Lower leg skin (tissue), 4 donors: ENCODE measurements around the gene CHTF18. TPM values are rescaled to one million over a fixed set of nuclear protein-coding genes. Genes with fewer than 3 reads are reported as not detected.

Experiments used
- DNase-seq, 2 donors: peaks; one replicate each; pipeline ENCODE4 v3.0.0-alpha.2; 2019; ENCODE audit warnings: low spot score in 2 of 2
- H3K4me3 ChIP-seq: fragments of 200-600 bp; sonication (generic); 2 replicates; pipeline ENCODE4 v1.5.1; 2017; ENCODE audit warnings: mild to moderate bottlenecking, low read depth; ENCODE audit not compliant: poor library complexity, severe bottlenecking
- POLR2A ChIP-seq, 2 donors: fragments of 450-650 bp; IDR thresholded peaks; one replicate each; pipeline ENCODE4 v1.6.1; 2016 to 2017; ENCODE audit warnings: antibody characterized with exemption in 2 of 2, mild to moderate bottlenecking in 1 of 2, moderate library complexity in 1 of 2
- WGBS, 2 donors: methylation state at CpG; one replicate each; pipeline ENCODE4 v1.1.5; 2018; 5-methylcytosine and 5-hydroxymethylcytosine counted together
- intact Hi-C: fragments of 100-400 bp; cut with DNase I; formaldehyde crosslinking; loops from one replicate; pipeline ENCODE4 v1.15.0; 2023; ENCODE audit warnings: low total_unique reads
- microRNA counts, 2 donors: library from miRNA; unstranded; fragments of <30 nt; microRNA quantifications; one replicate each; lab custom pipeline; 2016
- microRNA-seq, 2 donors: library from miRNA; unstranded; fragments of <30 nt; microRNA quantifications; one replicate each; pipeline ENCODE4, GENCODE V29; 2016; ENCODE audit warnings: borderline replicate concordance in 2 of 2, borderline number of aligned reads in 1 of 2
- total RNA-seq, 4 donors: library from RNA; depleted of rRNA; stranded (reverse); fragments of >200 nt; gene quantifications; one replicate each; pipeline ENCODE4 v1.1.0, GENCODE V29; 2016
- TF ChIP-seq, protein P1 (sequence below), 3 donors: fragments of 450-650 bp; IDR thresholded peaks; one replicate each; pipeline ENCODE4 v1.5.1; 2016; ENCODE audit warnings: antibody characterized with exemption in 3 of 3, mild to moderate bottlenecking in 3 of 3, moderate library complexity in 2 of 3

CHTF18 gene
- total RNA-seq, 4 donors from 2014 or later: 4.6 to 23.4 (median 12.2) TPM

DNA sequence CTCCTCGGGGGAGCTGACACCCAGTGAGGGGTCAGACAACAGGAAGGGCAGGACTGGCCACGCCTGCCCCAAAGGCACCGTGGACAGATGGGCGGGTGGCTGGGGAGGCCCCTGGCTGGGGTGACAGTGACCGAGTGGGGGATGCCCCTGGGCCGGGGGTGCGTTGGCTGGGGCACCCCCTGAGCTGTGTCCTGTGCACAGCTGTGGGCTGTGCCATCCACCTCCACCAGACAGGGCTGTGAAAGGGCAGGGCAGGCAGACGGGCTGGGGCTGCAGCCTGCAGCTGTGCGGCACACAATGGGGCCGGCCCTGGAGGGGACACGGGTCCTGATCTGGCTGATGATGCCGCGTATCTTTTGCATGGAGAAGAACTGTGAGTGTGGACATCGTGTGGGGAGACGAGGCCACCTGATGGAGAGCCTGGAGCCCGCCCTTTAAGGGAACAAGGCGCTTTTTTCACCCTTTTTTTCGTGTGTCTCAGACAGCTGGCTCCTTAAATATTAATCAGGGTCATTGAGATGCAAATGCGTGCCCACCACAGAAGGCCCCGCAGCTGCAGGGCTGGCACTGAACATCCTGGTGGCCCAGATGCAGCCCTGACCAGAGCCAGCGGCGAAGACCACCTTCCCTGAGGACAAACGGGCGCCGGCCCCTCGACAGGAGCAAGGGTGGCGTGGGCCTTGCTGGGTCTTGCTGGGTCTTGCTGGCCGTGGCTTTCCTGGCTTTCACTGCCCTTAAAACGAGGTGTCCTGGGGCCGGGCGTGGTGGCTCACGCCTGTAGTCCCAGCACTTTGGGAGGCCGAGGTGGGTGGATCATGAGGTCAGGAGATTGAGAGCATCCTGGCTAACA lies 54.5 kb downstream of the CHTF18 start:
- DNase-seq: no peak
- 81 to 83% methylated on average over 32 to 33 of the region's 33 CpGs for WGBS, 2 donors
- TF ChIP-seq POLR2A (IDR thresholded peaks at IDR 0.05): no peak
- TF ChIP-seq, protein P1, sequence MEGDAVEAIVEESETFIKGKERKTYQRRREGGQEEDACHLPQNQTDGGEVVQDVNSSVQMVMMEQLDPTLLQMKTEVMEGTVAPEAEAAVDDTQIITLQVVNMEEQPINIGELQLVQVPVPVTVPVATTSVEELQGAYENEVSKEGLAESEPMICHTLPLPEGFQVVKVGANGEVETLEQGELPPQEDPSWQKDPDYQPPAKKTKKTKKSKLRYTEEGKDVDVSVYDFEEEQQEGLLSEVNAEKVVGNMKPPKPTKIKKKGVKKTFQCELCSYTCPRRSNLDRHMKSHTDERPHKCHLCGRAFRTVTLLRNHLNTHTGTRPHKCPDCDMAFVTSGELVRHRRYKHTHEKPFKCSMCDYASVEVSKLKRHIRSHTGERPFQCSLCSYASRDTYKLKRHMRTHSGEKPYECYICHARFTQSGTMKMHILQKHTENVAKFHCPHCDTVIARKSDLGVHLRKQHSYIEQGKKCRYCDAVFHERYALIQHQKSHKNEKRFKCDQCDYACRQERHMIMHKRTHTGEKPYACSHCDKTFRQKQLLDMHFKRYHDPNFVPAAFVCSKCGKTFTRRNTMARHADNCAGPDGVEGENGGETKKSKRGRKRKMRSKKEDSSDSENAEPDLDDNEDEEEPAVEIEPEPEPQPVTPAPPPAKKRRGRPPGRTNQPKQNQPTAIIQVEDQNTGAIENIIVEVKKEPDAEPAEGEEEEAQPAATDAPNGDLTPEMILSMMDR (IDR thresholded peaks at IDR 0.05): no peak
- intact Hi-C loops: no loop called here
- H3K4me3 ChIP-seq: no peak overlapping the region

DNA sequence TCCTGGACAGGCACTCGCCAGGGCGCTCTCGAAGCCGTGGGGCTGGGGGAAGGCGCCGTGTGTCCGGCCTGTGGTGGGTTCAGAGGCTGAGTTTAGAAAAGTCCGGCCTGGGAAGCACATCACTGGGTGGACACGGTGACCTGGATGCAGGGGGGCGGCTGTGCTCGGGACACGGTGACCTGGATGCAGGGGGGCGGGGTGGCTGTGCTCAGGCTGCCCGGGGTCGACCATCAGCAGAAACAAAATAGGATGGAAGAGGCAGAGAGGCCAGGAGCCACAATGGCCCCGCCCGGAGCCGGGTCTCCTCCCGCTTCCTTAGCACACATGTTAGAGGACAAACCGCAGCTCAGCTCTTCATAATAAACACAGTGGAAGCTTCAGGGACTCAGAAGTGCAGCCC lies 55.4 kb downstream of the CHTF18 start:
- 86 to 91% methylated on average over 20 of the region's 20 CpGs for WGBS, 2 donors
- intact Hi-C loops: no loop called here
- DNase-seq: no peak
- no peak for TF ChIP-seq POLR2A (IDR thresholded peaks at IDR 0.05)
- TF ChIP-seq, protein P1 (IDR thresholded peaks at IDR 0.05): no peak
- H3K4me3 ChIP-seq: no peak overlapping the region

DNA sequence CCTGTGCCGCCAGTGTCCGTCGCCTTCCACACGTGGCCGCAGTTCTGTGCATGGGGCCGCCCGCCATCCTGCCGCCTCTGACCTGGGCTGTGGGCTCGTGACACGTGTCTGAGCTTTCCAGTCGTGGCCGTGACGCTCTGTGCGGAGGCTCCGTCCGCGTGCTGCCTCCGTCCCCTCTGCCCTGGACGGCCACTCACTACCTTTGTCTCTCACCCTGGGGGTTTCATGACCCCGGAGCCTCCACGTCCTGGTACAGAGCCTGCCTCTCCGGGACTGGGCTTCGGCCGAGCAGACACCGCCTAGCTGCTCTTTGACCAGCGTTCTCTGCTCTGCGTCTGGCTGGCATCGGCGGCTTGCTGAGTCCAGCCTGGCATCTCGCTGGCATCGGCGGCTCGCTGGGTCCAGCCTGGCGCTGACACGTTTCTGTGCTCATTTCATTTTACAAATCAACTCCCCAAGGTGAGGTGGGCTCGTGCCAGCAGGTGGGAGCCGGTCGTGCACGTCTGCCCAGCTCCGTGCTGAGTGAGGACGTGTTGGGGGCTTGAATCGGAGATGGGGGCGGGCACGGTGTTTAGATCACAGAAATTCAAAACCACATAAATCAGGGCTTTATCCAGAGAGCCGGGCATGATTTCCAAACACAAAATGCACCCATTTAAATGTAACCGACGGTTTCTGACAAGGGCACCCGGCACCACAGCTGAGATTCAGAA lies 56.4 kb downstream of the CHTF18 start:
- TF ChIP-seq, protein P1 (IDR thresholded peaks at IDR 0.05): no peak
- no peak for TF ChIP-seq POLR2A (IDR thresholded peaks at IDR 0.05)
- WGBS, 2 donors: 90 to 91% methylated on average over 45 to 48 of the region's 48 CpGs
- intact Hi-C loops: no loop called here
- DNase-seq: no peak
- H3K4me3 ChIP-seq: no peak overlapping the region

DNA sequence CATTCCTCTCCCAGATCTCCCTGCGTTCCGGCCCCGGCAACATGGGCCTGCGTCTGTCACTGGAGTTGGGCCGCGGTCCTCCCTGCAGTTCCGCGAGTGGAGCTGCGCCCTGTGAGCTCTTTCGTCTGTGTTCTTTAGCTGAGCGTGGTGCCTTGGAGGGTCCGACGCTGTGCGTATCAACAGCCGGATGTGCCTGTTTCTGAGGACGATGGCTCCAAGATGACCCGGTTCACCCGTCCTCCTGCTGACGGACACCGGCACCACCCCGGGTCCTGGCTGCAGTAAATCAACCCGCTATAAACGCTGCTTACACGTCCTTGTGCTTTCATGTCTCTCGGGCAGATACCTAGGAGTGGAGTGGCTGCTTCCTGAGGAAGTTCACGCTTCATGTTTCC lies 56.9 kb downstream of the CHTF18 start:
- no peak for TF ChIP-seq POLR2A (IDR thresholded peaks at IDR 0.05)
- TF ChIP-seq, protein P1 (IDR thresholded peaks at IDR 0.05): no peak
- no peak overlapping the region for H3K4me3 ChIP-seq
- no peak for DNase-seq
- intact Hi-C loops: no loop called here
- 63 to 65% methylated on average over 26 of the region's 26 CpGs for WGBS, 2 donors

DNA sequence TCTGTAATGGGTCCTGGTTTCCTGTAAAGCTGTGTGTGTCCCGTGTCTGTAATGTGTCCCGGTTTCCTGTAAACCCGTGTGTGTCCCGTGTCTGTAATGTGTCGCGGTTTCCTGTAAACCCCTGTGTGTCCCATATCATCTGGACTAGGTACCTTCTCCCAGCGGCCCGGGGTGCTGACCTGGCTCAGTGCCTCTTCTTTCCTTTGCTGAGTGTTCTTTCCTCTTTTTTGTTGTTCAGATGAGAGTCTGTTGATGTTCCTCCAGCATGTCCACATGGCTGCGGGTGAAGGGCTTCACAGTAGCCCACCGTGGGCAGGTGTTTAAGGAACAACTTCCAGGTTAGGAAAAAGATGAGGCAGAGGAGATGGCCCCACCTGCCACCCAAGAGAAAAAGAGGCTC lies 58.7 kb downstream of the CHTF18 start:
- DNase-seq: no peak
- intact Hi-C loops: no loop called here
- 86 to 97% methylated on average over 10 of the region's 10 CpGs for WGBS, 2 donors
- no peak for TF ChIP-seq POLR2A (IDR thresholded peaks at IDR 0.05)
- no peak overlapping the region for H3K4me3 ChIP-seq

MicroRNAs within 50 kb of the gene (microRNA counts, 767-probe panel; counts per million panel counts)
- 0 to 358 counts per million in 2 donors for microRNA hsa-miR-662 (lab: Ali Mortazavi, UCI)

Small RNA genes within 50 kb of the gene (microRNA-seq; reads per million reads assigned to microRNA genes)
- gene MIR662: 0 reads per million in 2 donors

Other genes with a start within 250 kb of the CHTF18 start
- not detected for gene PRR35, start 228.2 kb upstream of the CHTF18 start, total RNA-seq
- gene NHLRC4, start 221.6 kb upstream of the CHTF18 start, total RNA-seq: 1 to 10 TPM in 1 of 4 donors, under 1 TPM in 3; 0.49 to 1.0 (median 0.57) TPM
- 10 to 100 TPM; 33.2 to 46.1 (median 43.5) TPM for gene PIGQ, start 218.7 kb upstream of the CHTF18 start, total RNA-seq
- gene RAB40C, start 198.6 kb upstream of the CHTF18 start, total RNA-seq: 100 to 1,000 TPM; 103 to 161 (median 122) TPM
- 1 to 10 TPM; 1.3 to 5.0 (median 2.8) TPM for gene WFIKKN1, start 157.6 kb upstream of the CHTF18 start, total RNA-seq
- 100 to 1,000 TPM; 108 to 161 (median 111) TPM for gene METTL26, start 152.3 kb upstream of the CHTF18 start, total RNA-seq
- 10 to 100 TPM; 10.5 to 31.3 (median 23.2) TPM for gene MCRIP2, start 146.8 kb upstream of the CHTF18 start, total RNA-seq
- 10 to 100 TPM; 11.1 to 32.1 (median 18.9) TPM for gene WDR90, start 139.3 kb upstream of the CHTF18 start, total RNA-seq
- gene RHOT2, start 120.5 kb upstream of the CHTF18 start, total RNA-seq: 10 to 100 TPM; 36.1 to 86.7 (median 58.7) TPM
- 1 to 10 TPM; 1.4 to 5.3 (median 2.6) TPM for gene RHBDL1, start 112.9 kb upstream of the CHTF18 start, total RNA-seq
- gene STUB1, start 108.2 kb upstream of the CHTF18 start, total RNA-seq: 100 to 1,000 TPM; 195 to 272 (median 198) TPM
- gene JMJD8, start 104.3 kb upstream of the CHTF18 start, total RNA-seq: 10 to 100 TPM; 41.8 to 90.5 (median 82.3) TPM
- gene WDR24, start 98.2 kb upstream of the CHTF18 start, total RNA-seq: 10 to 100 TPM; 13.8 to 21.8 (median 15.5) TPM
- gene FBXL16, start 82.8 kb upstream of the CHTF18 start, total RNA-seq: 10 to 100 TPM; 18.3 to 33.6 (median 25.2) TPM
- gene METRN, start 73.5 kb upstream of the CHTF18 start, total RNA-seq: 10 to 100 TPM; 24.2 to 48.4 (median 36.0) TPM
- gene ANTKMT, start 67.5 kb upstream of the CHTF18 start, total RNA-seq: 10 to 100 TPM; 24.9 to 42.4 (median 32.1) TPM
- gene CCDC78, start 62.2 kb upstream of the CHTF18 start, total RNA-seq: under 1 TPM in 2 of 4 donors, not detected in 2; 0.52 to 0.55 TPM
- 1 to 10 TPM; 4.5 to 6.3 (median 6.0) TPM for gene HAGHL, start 61.5 kb upstream of the CHTF18 start, total RNA-seq
- gene CIAO3, start 47.6 kb upstream of the CHTF18 start, total RNA-seq: 10 to 100 TPM; 34.7 to 75.8 (median 42.2) TPM
- 1 to 10 TPM in 3 of 4 donors, not detected in 1; 1.1 to 4.3 (median 4.0) TPM for gene MSLN, start 27.9 kb upstream of the CHTF18 start, total RNA-seq
- gene RPUSD1, start 239 bp upstream of the CHTF18 start, total RNA-seq: 10 to 100 TPM; 20.2 to 27.9 (median 25.5) TPM
- gene GNG13, start 12.1 kb downstream of the CHTF18 start, total RNA-seq: not detected
- 10 to 100 TPM; 31.3 to 68.3 (median 50.3) TPM for gene LMF1, start 182.4 kb downstream of the CHTF18 start, total RNA-seq
- gene SOX8, start 193.2 kb downstream of the CHTF18 start, total RNA-seq: 10 to 100 TPM in 2 of 4 donors, 1 to 10 TPM in 2; 3.0 to 27.7 (median 11.4) TPM